Activated CD4-positive, alpha-beta memory T cell treated with anti-CD3 and anti-CD28 coated beads for 36 hours (primary cell): ENCODE data around the gene PPFIBP1. TPM values are rescaled to one million over a fixed set of nuclear protein-coding genes. Genes with fewer than 3 reads are reported as not detected.

Experiments used
- CTCF ChIA-PET: fragments of 350-600 bp; sonication (Branson Sonifier 250); formaldehyde crosslinking; loops from one replicate; lab custom pipeline; 2021; ENCODE audit warnings: antibody characterized with exemption, inconsistent platforms; lab: Charles Lee
- POLR2A ChIA-PET: fragments of 350-600 bp; sonication (Branson Sonifier 250); formaldehyde crosslinking; loops from one replicate; lab custom pipeline; 2021; ENCODE audit warnings: antibody characterized with exemption; lab: Charles Lee
- DNase-seq: peaks from one replicate; pipeline ENCODE4 v3.0.0-alpha.2; 2020
- H3K27ac Mint-ChIP-seq: one replicate; pipeline ENCODE4 v1.8.0; 2021; ENCODE audit warnings: mixed read lengths
- H3K27me3 Mint-ChIP-seq: one replicate; pipeline ENCODE4 v1.8.0; 2021; ENCODE audit warnings: mixed read lengths
- H3K36me3 Mint-ChIP-seq: one replicate; pipeline ENCODE4 v1.8.0; 2021; ENCODE audit warnings: mixed read lengths
- H3K4me1 Mint-ChIP-seq: one replicate; pipeline ENCODE4 v1.8.0; 2021; ENCODE audit warnings: low read depth, mixed read lengths
- H3K4me3 Mint-ChIP-seq: one replicate; pipeline ENCODE4 v1.8.0; 2021; ENCODE audit warnings: mild to moderate bottlenecking, mixed read lengths
- H3K9me3 Mint-ChIP-seq: one replicate; pipeline ENCODE4 v1.8.0; 2021; ENCODE audit warnings: mixed read lengths
- intact Hi-C: fragments of 100-400 bp; cut with micrococcal nuclease; formaldehyde crosslinking; loops from one replicate; pipeline ENCODE4 v1.15.1; 2023
- total RNA-seq, 2 experiments: library from RNA; stranded (reverse); gene quantifications; one replicate each; pipeline ENCODE4 v1.2.3, GENCODE V29; 2021

The PPFIBP1 gene
- total RNA-seq, 2 experiments from 2014 or later = 14.1 to 14.9 TPM

- Mint-ChIP-seq H3K4me3 (no peak overlapping the region), H3K27me3 (peaks cover 6% of the 10 kb centered on the region), H3K27ac (no peak overlapping the region), H3K4me1 (peaks cover 7% of the 10 kb centered on the region), H3K9me3 (peaks cover 3% of the 10 kb centered on the region), H3K36me3 (peaks cover 4% of the 10 kb centered on the region)
- intact Hi-C loops = no loop called here
- ChIA-PET CTCF (no interaction called here), POLR2A (no interaction called here)
- DNase-seq = no peak
Measured at GRCh38 chr12:27548301-27549199, 24.5 kb downstream of the PPFIBP1 start.

- CTCF ChIA-PET = no interaction called here
- Mint-ChIP-seq H3K4me1 (peaks cover 7% of the 10 kb centered on the region), H3K27ac (no peak overlapping the region), H3K4me3 (no peak overlapping the region), H3K9me3 (peaks cover 3% of the 10 kb centered on the region), H3K36me3 (peaks cover 3% of the 10 kb centered on the region), H3K27me3 (peaks cover 4% of the 10 kb centered on the region)
- intact Hi-C loops = no loop called here
- POLR2A ChIA-PET = no interaction called here
- DNase-seq = no peak
Measured at GRCh38 chr12:27549236-27549800, 25.3 kb downstream of the PPFIBP1 start.

- Mint-ChIP-seq H3K9me3 (no peaks in the 10 kb centered on the region), H3K27me3 (peaks cover 4% of the 10 kb centered on the region), H3K4me1 (peaks cover 7% of the 10 kb centered on the region), H3K36me3 (no peaks in the 10 kb centered on the region), H3K27ac (no peak overlapping the region), H3K4me3 (no peak overlapping the region)
- intact Hi-C loops = loop anchor here (5.0 kb wide), 1 partner anchor 88 kb away; no protein-coding TSS in a partner anchor
- CTCF ChIA-PET = no interaction called here
- POLR2A ChIA-PET = no interaction called here
- DNase-seq = no peak
Measured at GRCh38 chr12:27549801-27550652, 26.0 kb downstream of the PPFIBP1 start.

- no peak overlapping the region for H3K4me3 Mint-ChIP-seq
- DNase-seq = no peak
- H3K9me3 Mint-ChIP-seq = no peaks in the 10 kb centered on the region
- peaks cover 6% of the 10 kb centered on the region for H3K27me3 Mint-ChIP-seq
- ChIA-PET POLR2A (no interaction called here), CTCF (no interaction called here)
- peaks cover 11% of the 10 kb centered on the region for H3K4me1 Mint-ChIP-seq
- H3K36me3 Mint-ChIP-seq = no peaks in the 10 kb centered on the region
- H3K27ac Mint-ChIP-seq = no peak overlapping the region
- intact Hi-C loops = loop anchor here (5.0 kb wide), 1 partner anchor 88 kb away; no protein-coding TSS in a partner anchor
Measured at GRCh38 chr12:27550653-27550975, 26.6 kb downstream of the PPFIBP1 start.

GRCh38 chr12:27551172-27551840 lies 27.3 kb downstream of the PPFIBP1 start:
- intact Hi-C loops = loop anchor here (5.0 kb wide), 1 partner anchor 89 kb away; no protein-coding TSS in a partner anchor
- DNase-seq = no peak
- Mint-ChIP-seq H3K27ac (no peak overlapping the region), H3K4me3 (no peak overlapping the region), H3K27me3 (peaks cover 6% of the 10 kb centered on the region), H3K9me3 (no peaks in the 10 kb centered on the region), H3K36me3 (no peaks in the 10 kb centered on the region), H3K4me1 (peaks cover 16% of the 10 kb centered on the region)
- ChIA-PET CTCF (no interaction called here), POLR2A (no interaction called here)

GRCh38 chr12:27552235-27552634 lies 28.2 kb downstream of the PPFIBP1 start:
- POLR2A ChIA-PET = no interaction called here
- peaks cover 4% of the 10 kb centered on the region for H3K27me3 Mint-ChIP-seq
- intact Hi-C loops = loop anchor here (5.0 kb wide), 1 partner anchor 90 kb away; no protein-coding TSS in a partner anchor
- DNase-seq = no peak
- H3K4me1 Mint-ChIP-seq = peaks cover 19% of the 10 kb centered on the region
- H3K27ac Mint-ChIP-seq = no peak overlapping the region
- no peak overlapping the region for H3K4me3 Mint-ChIP-seq
- H3K36me3 Mint-ChIP-seq = no peaks in the 10 kb centered on the region
- no peaks in the 10 kb centered on the region for H3K9me3 Mint-ChIP-seq
- CTCF ChIA-PET = no interaction called here

- CTCF ChIA-PET = no interaction called here
Measured at GRCh38 chr12:27552886-27553560, 29.0 kb downstream of the PPFIBP1 start.

GRCh38 chr12:27553941-27554340 lies 29.9 kb downstream of the PPFIBP1 start:
- Mint-ChIP-seq H3K4me3 (no peak overlapping the region), H3K9me3 (no peaks in the 10 kb centered on the region), H3K27me3 (peaks cover 4% of the 10 kb centered on the region), H3K27ac (no peak overlapping the region), H3K4me1 (peaks cover 17% of the 10 kb centered on the region), H3K36me3 (no peaks in the 10 kb centered on the region)
- POLR2A ChIA-PET = no interaction called here
- CTCF ChIA-PET = no interaction called here
- intact Hi-C loops = loop anchor here (5.0 kb wide), 1 partner anchor 92 kb away; no protein-coding TSS in a partner anchor
- DNase-seq = no peak

More at GRCh38 chr12:27552886-27553560, 29.0 kb downstream of the PPFIBP1 start:
- intact Hi-C loops = loop anchor here (5.0 kb wide), 1 partner anchor 91 kb away; no protein-coding TSS in a partner anchor
- POLR2A ChIA-PET = no interaction called here
- Mint-ChIP-seq H3K27me3 (peaks cover 4% of the 10 kb centered on the region), H3K36me3 (no peaks in the 10 kb centered on the region), H3K9me3 (no peaks in the 10 kb centered on the region), H3K4me3 (no peak overlapping the region), H3K27ac (no peak overlapping the region), H3K4me1 (peaks cover 19% of the 10 kb centered on the region)
- no peak for DNase-seq

GRCh38 chr12:27554421-27555186 lies 30.6 kb downstream of the PPFIBP1 start:
- H3K36me3 Mint-ChIP-seq = no peaks in the 10 kb centered on the region
- H3K27ac Mint-ChIP-seq = no peak overlapping the region
- peaks cover 13% of the 10 kb centered on the region for H3K4me1 Mint-ChIP-seq
- no peak overlapping the region for H3K4me3 Mint-ChIP-seq
- ChIA-PET POLR2A (no interaction called here), CTCF (interaction anchor here (2.6 kb wide), 1 partner anchor 119 kb away, joined by 12 read pairs; no protein-coding TSS in a partner anchor)
- H3K27me3 Mint-ChIP-seq = peaks cover 4% of the 10 kb centered on the region
- H3K9me3 Mint-ChIP-seq = no peaks in the 10 kb centered on the region
- no peak for DNase-seq
- intact Hi-C loops = loop anchor here (5.0 kb wide), 1 partner anchor 92 kb away; no protein-coding TSS in a partner anchor

GRCh38 chr12:27555361-27555760 lies 31.4 kb downstream of the PPFIBP1 start:
- POLR2A ChIA-PET = interaction anchor here (1.5 kb wide), 1 partner anchor 32 kb away, joined by 3 read pairs; no protein-coding TSS in a partner anchor
- Mint-ChIP-seq H3K27ac (no peak overlapping the region), H3K4me3 (no peak overlapping the region), H3K4me1 (peaks cover 13% of the 10 kb centered on the region), H3K27me3 (peaks cover 4% of the 10 kb centered on the region), H3K36me3 (no peaks in the 10 kb centered on the region), H3K9me3 (no peaks in the 10 kb centered on the region)
- intact Hi-C loops = no loop called here
- DNase-seq = no peak
- CTCF ChIA-PET = interaction anchor here (0.6 to 2.6 kb wide), 4 partner anchors 9 to 588 kb away, joined by 3 to 12 read pairs (median 3); no protein-coding TSS in a partner anchor
